ACC112 (cell line): ENCODE results near the gene SMIM41.

Experiments
- H2AFZ ChIP-seq: fragments of 200-600 bp; sonication (generic); one replicate; pipeline ENCODE4 v1.6.0; 2017; ENCODE audit warnings: antibody characterized with exemption, low read length; ENCODE audit not compliant: unreplicated experiment
- H3K27ac ChIP-seq: fragments of 200-600 bp; sonication (generic); 2 replicates; pipeline ENCODE4 v1.5.1; 2014; ENCODE audit warnings: low read depth, mild to moderate bottlenecking, antibody characterized with exemption, low read length, moderate library complexity
- H3K27me3 ChIP-seq: fragments of 200-600 bp; sonication (generic); 2 replicates; pipeline ENCODE4 v1.6.1; 2014; ENCODE audit warnings: mild to moderate bottlenecking, antibody characterized with exemption, low read length, moderate library complexity, mixed read lengths; ENCODE audit not compliant: insufficient read depth
- H3K36me3 ChIP-seq: fragments of 200-600 bp; sonication (generic); 2 replicates; pipeline ENCODE4 v1.6.1; 2016; ENCODE audit warnings: mild to moderate bottlenecking, antibody characterized with exemption, low read length, moderate library complexity, mixed read lengths; ENCODE audit not compliant: insufficient read depth
- H3K4me1 ChIP-seq: fragments of 200-600 bp; sonication (generic); one replicate; pipeline ENCODE4 v1.6.1; 2016; ENCODE audit warnings: low read length, mixed read lengths; ENCODE audit not compliant: insufficient read depth, unreplicated experiment, control insufficient read depth
- H3K4me3 ChIP-seq: fragments of 200-600 bp; sonication (generic); 2 replicates; pipeline ENCODE4 v1.5.1; 2014; ENCODE audit warnings: mild to moderate bottlenecking, low read depth, low read length
- H3K79me2 ChIP-seq: fragments of 200-600 bp; sonication (generic); one replicate; pipeline ENCODE4 v1.6.0; 2016; ENCODE audit warnings: low read length; ENCODE audit not compliant: control insufficient read depth, unreplicated experiment, insufficient read depth

The SMIM41 gene

GRCh38 chr12:52082026-52082668 is 2.6 kb downstream of the SMIM41 start:
- Histone ChIP-seq H3K4me3 (no peak overlapping the region; the same call in 1 of the 2 replicates), H3K4me1 (peaks cover 16% of the 10 kb centered on the region), H3K36me3 (no peaks in the 10 kb centered on the region), H2AFZ (no peak overlapping the region), H3K79me2 (no peaks in the 10 kb centered on the region), H3K27ac (peak overlapping the region; percentile 12; the same call in 1 of the 2 replicates), H3K27me3 (no peaks in the 10 kb centered on the region)

- Histone ChIP-seq H3K4me3 (no peak overlapping the region), H2AFZ (no peak overlapping the region), H3K36me3 (no peaks in the 10 kb centered on the region), H3K4me1 (peaks cover 16% of the 10 kb centered on the region), H3K27ac (no peak overlapping the region), H3K79me2 (no peaks in the 10 kb centered on the region), H3K27me3 (no peaks in the 10 kb centered on the region)
These were observed 3.1 kb downstream of the SMIM41 start for GRCh38 chr12:52082669-52082987.

DNA sequence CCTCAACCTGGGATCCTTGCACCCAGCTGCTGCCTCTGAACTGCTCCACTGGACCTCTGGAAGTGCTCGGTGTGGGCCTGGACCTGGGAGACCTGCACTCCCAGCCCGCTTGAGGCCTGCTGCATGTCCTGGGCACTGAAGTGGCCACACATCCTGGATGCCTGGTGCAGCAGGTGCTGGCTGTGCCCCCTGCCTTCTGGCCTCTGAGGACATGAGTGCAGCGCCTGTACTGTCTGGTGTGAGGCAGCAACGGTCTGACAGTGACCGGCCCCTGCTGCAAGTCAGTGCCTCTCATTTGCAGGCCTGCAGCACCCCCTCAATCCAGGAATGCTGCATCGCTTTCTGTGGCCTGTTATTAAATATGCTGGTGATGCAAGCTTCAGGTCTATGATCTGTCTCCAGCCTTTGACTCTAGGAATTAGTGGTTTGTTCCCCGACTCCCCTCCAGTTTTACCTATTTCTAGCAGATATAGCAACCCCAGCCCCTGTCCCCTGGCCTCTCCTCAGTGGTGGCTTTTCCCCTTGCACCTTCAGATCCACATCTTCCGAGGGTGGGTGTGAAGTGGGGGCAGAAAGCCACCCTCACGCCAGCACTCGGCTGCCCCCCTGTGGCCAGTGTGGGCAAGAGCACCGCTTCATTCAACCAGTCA is 3.6 kb downstream of the SMIM41 start:
- Histone ChIP-seq H3K27me3 (no peaks in the 10 kb centered on the region), H3K79me2 (no peaks in the 10 kb centered on the region), H3K36me3 (no peaks in the 10 kb centered on the region), H3K4me1 (peaks cover 16% of the 10 kb centered on the region), H3K4me3 (no peak overlapping the region), H3K27ac (no peak overlapping the region), H2AFZ (no peak overlapping the region)

DNA sequence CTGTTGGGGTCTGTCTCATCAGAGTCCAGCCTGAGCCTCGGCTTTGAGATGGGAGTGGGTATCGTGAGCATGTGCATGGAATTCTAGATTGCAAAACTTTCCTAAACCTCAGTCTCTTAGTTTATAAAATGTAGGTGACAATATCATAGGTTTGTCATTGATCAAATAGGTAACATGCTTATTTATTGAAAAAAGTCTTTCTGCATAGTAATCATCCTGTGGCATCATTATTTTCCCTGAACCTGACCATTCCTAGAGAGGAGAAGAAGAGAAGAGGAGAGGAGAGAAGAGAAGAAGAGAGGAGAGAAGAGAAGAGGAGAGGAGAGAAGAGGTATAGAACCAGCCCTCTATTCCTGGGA is 4.1 kb downstream of the SMIM41 start:
- Histone ChIP-seq H3K79me2 (no peaks in the 10 kb centered on the region), H3K27ac (no peak overlapping the region), H3K36me3 (no peaks in the 10 kb centered on the region), H3K27me3 (no peaks in the 10 kb centered on the region), H2AFZ (no peak overlapping the region), H3K4me3 (no peak overlapping the region), H3K4me1 (peaks cover 16% of the 10 kb centered on the region)

DNA sequence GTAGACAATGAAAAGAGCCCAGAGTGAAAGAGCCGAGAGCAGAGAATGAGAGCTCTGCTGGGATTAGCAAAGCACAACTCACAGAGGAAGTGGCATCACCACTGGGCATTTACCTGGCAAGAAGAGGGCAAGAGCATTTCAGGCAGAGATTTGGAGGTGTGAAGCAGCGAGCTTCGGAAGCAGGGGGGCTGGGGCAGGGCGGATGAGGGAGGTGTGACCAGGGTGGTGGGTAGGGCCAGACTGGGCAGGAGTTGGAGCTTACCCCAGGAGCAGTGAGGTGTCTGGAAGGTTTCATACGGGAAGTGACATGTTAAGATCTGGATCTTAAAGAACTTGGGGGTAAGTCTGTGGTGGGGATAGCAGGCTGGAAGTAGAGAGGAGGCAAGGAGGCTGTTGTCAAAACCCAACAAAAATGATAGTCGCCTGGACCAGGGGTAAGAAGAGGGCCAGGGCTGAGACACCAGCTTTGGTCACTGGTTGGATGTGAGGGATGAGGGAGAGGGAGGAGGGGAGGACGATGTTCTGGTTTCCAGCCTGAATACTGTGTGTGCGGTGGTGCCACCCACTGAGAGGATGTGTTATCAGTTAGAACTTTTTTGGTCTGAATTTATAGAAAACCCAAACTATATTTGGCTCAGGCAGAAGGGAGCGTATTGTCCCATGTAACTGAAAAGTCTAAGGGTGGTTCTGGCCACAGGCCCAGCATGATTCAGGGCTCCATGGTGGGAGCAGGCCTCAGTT is 5.2 kb downstream of the SMIM41 start:
- no peaks in the 10 kb centered on the region for H3K79me2 ChIP-seq
- peaks cover 16% of the 10 kb centered on the region for H3K4me1 ChIP-seq
- H3K36me3 ChIP-seq: no peaks in the 10 kb centered on the region
- H3K27me3 ChIP-seq: peaks cover 3% of the 10 kb centered on the region; the same call in 1 of the 2 replicates
- H3K4me3 ChIP-seq: no peak overlapping the region
- no peak overlapping the region for H3K27ac ChIP-seq
- no peak overlapping the region for H2AFZ ChIP-seq

DNA sequence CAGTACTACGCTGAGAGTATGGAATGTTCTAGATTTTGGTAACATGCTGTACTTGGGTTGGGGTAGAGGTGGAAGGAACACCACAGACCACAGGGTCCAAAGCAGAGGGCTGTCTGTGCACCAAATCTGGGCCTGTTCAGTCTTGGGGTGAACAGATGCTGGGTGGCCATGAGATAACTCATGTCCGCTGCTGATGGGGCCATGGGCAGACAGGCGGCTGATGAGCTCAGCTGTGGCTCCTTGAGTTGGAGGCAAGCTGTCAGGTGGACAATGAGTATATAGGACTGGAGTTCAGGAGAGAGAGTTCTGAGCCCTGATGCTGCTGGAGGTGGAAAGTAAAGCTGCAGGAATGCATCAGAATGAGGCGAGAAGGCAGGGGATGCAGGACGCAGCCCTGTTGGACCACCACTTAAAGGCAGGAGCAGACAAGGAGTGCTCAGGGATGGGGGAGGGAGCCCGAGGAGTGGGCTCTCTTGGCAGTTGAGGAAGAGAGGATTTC is 6.2 kb downstream of the SMIM41 start:
- no peak overlapping the region for H3K27ac ChIP-seq
- no peak overlapping the region for H3K4me3 ChIP-seq
- H3K27me3 ChIP-seq: peaks cover 10% of the 10 kb centered on the region
- peaks cover 16% of the 10 kb centered on the region for H3K4me1 ChIP-seq
- H3K36me3 ChIP-seq: no peaks in the 10 kb centered on the region
- H2AFZ ChIP-seq: no peak overlapping the region
- H3K79me2 ChIP-seq: no peaks in the 10 kb centered on the region

GRCh38 chr12:52086366-52086765 is 6.9 kb downstream of the SMIM41 start:
- peaks cover 11% of the 10 kb centered on the region for H3K4me1 ChIP-seq
- H3K4me3 ChIP-seq: no peak overlapping the region
- H2AFZ ChIP-seq: no peak overlapping the region
- H3K27me3 ChIP-seq: peaks cover 17% of the 10 kb centered on the region
- H3K36me3 ChIP-seq: no peaks in the 10 kb centered on the region
- H3K27ac ChIP-seq: no peak overlapping the region
- H3K79me2 ChIP-seq: no peaks in the 10 kb centered on the region

DNA sequence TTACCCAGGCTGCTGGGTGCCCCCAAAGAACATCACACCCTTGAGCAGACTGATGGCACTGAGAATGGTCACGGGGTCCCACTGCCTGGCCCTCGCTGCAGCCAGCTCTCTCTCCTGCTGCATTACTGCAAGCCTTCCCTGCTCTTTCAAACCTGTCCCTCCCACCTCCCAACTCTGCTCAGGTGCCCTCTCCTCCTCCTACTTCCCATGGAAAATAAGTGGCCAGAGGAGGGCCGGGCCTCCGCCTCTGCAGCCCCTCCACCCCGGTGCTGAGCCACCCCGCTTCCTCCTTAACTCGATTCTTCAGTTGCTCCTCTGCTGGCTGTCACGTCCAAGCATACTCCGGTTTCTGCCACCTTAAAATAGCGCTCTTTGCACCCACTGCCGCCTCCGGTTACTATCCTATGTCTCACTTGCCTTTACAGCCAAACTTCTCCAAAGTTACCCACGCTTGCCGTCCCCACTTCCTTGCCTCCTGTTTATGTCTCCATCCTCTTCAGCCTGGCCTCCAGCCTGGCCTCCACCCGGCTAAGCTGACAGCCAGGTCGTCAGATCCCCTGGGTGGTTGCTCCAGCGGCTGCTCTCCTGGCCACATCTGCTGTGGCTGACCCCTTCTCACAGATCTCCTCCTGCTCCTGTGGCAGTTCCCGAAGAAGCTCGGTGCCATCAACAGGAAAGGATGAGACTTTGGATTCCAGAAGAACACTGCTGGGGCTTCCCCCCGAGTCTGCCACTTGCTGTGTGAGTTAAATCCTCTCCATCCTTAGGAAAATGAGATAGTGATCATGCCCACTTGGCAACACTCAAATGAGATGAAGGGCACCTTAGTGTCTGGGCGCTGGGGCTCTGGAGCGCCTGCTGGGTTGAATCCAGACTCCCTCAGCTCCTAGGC is 7.7 kb downstream of the SMIM41 start:
- no peak overlapping the region for H3K4me3 ChIP-seq
- H3K79me2 ChIP-seq: no peaks in the 10 kb centered on the region
- peaks cover 3% of the 10 kb centered on the region for H3K4me1 ChIP-seq
- no peak overlapping the region for H3K27ac ChIP-seq
- no peaks in the 10 kb centered on the region for H3K36me3 ChIP-seq
- H2AFZ ChIP-seq: no peak overlapping the region
- H3K27me3 ChIP-seq: peaks cover 25% of the 10 kb centered on the region

DNA sequence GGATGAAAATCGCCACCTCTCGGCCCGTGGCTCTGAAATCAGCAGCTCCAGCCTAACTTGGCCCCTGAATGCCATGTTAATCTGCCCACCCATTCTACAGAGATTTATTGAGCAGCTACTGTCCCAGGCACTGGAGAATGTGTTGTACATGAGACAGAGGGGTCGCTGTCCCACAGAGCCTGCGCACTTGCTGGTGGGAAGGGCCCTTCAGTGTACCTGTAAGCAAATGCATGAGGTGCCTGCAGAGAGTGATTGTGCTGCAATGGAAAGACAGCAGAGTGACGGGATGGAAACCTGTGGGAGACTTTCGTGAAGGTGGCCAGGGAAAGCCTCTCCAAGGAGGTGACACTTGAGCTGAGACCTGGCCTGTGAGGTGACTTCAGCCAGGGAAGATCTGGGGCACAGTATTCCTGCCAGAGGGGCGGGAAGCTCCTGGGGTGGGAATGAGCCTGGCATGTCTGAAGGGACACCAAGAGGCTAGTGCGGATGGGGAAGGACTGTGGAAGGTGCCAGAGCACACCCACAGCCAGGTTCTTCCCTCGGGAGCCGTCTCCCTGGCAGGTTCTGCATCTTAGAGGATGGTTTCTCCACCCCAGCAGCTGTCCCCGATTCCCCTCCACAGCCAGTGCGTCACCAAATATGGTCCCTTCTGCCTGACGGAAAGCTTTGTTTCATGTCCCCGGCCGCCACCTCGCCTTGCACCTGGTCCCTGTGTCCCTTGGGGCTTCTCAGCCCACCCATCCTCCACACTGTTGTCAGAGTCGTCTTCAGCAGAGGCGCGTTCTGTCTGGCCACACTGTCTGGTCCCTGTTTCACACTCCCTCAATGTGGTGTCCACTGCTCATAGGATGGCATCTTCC is 8.7 kb downstream of the SMIM41 start:
- no peak overlapping the region for H2AFZ ChIP-seq
- H3K27ac ChIP-seq: no peak overlapping the region
- peaks cover 29% of the 10 kb centered on the region for H3K27me3 ChIP-seq
- H3K36me3 ChIP-seq: no peaks in the 10 kb centered on the region
- H3K4me3 ChIP-seq: no peak overlapping the region
- H3K4me1 ChIP-seq: no peaks in the 10 kb centered on the region
- no peaks in the 10 kb centered on the region for H3K79me2 ChIP-seq

- Histone ChIP-seq H2AFZ (no peak overlapping the region), H3K79me2 (no peaks in the 10 kb centered on the region), H3K36me3 (no peaks in the 10 kb centered on the region), H3K4me3 (no peak overlapping the region), H3K27ac (no peak overlapping the region), H3K27me3 (peaks cover 29% of the 10 kb centered on the region), H3K4me1 (no peaks in the 10 kb centered on the region)
These were observed 10.0 kb downstream of the SMIM41 start for GRCh38 chr12:52089491-52089890.
